GM18873 (cell line): Measurements from ENCODE around the gene MRPL54.

Experiments used
- ATAC-seq: cut with Tn5 transposase; IDR thresholded peaks from one replicate; pipeline ENCODE4 v1.9.1; 2021; ENCODE audit warnings: mild to moderate bottlenecking, moderate library complexity, moderate number of reproducible peaks; ENCODE audit not compliant: unreplicated experiment, low FRiP score

MRPL54 gene

DNA sequence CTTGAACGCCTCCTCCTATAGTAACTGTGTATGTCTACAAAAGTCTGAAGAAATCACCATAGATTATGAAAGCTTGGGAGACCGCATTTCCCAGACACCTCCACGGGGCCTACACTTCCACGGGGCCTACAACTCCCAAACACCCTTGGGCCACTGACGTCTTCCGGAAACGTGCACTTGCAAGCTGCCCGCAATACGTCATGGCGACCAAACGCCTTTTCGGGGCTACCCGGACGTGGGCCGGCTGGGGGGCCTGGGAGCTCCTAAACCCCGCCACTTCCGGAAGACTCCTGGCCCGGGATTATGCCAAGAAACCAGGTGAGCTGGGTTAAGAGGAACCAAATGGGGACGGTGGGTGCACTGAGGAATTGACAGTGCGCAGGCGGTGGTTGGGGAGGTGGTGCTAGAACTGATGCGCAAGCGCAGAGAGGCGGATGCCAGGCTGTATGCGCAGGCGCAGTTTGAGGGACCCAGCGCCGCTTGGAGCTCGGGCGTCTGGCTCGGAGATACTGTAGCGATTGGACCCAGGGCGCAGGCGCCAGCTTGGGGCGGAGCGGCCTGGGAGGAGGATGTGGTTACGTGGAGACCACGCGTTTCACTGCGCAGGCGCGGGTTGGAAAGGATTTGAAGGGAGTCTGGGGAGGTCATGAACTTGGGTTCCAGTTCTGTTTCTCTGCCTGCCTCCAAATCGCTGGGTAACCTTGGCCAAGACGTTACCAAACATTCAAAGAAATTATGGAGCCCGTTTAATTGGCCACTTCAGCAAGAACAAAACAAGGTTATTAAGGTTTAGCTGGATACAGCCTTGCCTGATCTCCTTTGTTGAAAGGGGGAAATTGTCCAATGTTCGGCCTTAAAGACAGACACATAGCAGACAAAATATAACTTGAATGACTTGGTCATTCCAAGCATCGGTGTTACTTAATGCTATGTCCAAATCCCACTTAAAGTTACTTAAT, at the start of gene MRPL54:
Gene MRPL54, plus strand, starts transcription at position 182 of the 959 bp plus-strand sequence. Its CDS starts 19 bp downstream, at position 201.
- peak; percentile 68 for ATAC-seq

DNA sequence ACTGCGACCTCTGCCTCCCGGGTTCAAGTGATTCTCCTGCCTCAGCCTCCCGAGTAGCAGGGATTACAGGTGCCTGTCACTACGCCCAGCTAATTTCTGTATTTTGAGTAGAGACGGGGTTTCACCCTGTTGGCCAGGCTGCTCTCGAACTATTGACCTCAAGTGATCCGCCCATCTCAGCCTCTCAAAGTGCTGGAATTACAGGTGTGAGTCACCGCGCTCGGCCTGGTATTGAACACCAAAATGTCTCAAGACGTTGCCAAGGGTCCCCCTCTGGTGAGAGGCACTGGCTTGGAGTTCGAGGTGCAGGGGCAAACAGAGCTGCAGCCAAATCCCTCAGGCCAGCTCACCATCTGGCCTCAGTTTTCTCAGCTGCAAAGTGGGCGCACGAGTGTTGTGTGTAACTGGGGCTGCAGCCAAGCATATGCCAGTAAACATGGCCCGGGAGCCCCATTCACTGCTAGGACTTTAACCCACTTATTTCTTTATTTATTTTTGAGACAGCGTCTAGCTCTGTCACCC, 46.3 kb upstream of the MRPL54 start:
- ATAC-seq, result no peak

DNA sequence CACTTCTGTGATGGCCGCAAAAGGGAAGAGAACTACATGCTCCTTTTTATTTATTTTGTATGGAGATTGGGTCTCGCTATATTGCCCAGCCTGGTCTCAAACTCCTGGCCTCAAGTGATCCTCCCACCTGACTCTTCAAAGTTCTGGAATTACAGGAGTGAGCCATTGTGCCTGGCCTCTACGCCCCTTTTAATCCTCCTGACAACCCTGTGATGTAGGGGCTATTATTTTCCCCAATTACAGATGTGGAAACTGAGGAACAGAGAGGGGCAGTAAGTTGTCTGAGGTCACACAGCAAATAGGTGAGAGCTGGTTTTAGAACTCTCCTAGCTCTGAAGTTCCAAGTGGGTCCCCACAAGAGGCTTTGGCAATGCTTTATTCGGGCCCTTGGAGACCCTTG, 42.6 kb upstream of the MRPL54 start:
- ATAC-seq, result no peak

DNA sequence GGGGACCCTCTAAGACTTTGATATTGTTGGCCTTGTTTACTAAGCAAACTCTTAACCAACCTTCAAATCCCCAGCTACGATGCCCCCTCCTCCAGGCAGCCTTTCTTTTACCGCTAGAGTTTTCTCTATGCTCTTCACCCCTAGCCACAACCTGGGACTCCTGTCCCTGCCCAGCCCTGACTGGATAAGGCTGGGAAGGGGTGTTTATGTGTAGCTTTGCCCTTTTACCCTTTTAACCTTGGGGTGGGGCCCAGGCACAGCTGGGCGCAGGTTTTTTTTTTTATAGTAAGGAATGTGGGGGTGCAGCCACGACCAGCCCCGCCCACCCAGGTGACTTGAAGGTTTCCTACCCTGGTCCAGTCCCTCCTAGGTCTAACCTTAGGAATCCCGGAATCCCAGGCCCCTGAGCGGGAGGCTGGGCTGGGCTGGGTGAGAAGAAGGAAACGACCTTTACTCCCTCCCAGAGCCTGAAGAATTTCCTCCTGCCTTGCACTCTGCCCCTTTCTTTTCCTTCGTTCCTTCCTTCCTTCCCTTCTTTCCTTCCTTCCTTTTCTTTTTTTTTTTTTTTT, 42.0 kb upstream of the MRPL54 start:
- ATAC-seq, result no peak

DNA sequence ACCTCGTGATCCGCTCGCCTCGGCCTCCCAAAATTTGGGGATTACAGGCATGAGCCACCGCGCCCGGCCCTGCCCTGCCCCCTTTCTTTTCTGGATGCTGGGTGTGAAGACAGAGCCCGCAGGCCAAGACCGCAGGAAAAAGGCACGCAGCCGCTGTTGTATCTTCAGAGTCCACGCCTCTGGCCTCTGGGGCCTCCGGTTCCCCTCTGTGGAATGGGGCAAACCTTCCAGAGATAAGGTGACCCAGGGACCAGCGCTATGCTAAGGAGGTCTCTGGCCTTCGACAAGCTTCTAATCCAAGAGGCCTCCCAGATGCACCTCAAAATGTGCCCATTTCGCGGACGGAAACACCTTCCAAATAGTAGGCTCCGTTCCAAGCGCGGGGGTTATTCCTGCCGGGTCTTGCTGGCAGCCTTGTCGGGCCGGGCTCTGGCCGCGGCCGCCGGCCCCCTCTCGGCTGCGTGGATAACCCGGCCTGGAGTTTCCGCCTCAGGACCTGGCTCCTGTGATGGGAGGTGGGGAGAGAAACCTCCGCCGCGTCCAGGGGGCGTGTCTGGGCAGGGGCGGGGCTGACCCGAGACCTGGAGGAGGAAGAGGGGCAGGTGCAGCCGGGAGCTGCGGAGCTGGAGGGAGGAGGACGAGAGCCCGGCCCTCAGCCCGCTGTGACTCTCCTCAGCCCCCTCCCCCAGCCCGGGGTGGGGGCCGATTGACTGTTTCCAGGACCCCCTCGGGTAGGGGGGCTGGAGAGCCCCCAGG, 41.2 kb upstream of the MRPL54 start:
- no peak for ATAC-seq

DNA sequence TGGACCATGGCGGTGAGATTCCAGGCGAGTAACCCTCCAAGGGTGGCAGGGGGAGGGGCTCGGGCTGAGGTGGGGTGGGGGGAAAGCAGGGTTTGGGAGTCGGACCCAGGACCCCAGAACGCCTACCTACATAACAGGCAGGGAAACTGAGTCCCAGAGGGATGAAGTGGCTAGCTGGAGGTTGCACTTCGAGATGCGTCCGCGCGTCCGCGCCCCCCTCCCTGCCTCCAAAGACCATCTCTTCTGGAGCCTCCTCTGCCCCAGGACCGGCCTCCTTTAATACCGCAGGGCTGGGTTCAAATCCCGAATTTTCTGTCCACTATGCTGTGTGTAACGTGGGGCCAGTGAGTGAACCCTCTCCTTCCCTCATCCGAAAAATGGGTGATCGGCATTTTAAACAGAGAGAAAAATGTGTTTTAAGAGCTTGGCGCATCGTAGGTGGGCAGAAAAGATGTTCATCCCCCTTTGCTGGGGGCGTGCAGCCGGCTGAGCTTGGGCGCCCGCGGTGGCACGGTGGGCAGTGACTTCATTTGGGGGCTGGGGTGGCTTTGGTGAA, 40.5 kb upstream of the MRPL54 start:
- no peak for ATAC-seq

DNA sequence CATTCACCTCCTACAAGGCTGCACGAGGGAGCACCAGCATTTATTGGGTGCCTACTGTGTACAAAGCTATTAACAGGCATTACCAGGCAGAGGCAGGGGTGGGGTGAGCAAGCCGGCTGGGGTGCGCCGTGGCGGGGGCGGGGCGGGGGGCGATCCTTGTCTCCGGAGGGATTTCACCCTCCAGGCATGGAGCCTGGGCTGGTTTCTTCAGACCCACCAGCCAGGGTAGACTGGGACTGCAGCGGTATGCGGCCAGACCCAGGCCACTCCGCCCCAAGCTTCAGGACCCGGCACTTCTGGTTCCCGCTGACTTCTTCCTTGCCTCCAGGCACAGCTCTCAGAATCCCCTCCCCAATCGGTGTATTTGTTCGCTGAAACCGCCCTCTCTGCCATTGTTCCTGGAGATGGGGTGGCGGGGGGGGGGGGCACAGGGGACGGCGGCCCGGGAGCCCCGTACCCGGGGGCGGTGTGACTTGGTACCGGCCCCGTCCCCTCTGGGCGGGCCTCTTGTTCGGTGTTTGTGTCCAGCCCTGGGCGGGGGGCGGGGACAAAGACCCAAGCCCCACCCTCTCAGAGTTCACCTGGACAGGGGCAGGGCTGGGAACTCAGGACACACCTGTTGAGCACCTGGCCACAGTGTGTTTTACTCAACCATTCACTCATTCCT, 39.9 kb upstream of the MRPL54 start:
- no peak for ATAC-seq

DNA sequence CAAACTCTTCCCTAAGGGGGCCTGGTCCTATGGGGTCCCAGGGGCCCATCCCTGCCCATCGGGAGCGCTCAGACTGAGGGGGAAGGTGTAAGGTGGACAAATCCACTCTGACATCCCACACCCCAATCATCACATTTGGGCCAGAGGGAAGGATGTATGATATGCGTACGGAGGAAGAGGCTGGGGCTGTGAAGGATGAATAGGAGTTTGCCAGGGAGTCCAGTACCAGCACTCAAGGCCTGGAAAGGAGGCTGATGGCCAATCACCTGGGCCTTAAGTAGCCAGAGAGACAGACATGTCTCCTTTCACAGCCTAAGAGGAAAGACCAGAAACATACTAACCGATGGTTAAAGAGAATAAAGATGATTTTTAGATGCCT, 39.4 kb upstream of the MRPL54 start:
- no peak for ATAC-seq

DNA sequence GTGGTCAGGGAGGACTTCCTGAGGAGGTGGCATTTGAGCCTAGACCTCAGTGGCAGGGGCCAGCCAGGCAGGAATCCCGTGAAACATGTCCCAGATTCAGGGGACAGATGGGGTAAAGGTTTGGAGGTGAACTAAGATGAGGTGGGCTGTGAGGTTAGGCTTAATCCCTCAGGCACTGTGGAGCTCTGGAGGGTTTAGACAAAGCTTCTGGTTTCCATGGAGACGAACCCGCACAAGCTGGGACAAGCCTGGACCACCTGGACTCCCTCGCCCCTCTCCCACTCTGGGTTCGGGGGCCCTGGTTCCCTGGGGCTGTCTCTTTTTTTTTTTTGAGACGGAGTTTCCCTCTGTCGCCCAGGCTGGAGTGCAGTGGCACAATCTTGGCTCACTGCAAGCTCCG, 38.6 kb upstream of the MRPL54 start:
- no peak for ATAC-seq

DNA sequence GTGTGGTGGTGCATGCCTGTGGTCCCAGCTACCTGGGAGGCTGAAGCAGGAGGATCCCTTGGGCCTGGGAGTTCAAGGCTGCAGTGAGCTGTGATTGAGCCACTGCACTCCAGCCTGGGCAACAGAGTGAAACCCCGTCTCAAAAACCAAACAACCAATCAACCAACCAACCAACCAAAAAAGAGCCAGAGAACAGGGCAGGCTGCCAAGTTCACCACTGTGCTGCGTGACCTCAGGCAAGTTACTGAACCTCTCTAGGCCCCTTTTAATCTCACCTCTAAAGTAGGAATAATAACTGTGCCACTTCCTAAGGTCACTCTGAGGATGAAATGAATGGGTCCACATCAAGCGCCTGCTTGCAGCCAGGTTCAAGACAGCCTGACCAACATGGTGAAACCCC, 37.4 kb upstream of the MRPL54 start:
- ATAC-seq, result no peak

DNA sequence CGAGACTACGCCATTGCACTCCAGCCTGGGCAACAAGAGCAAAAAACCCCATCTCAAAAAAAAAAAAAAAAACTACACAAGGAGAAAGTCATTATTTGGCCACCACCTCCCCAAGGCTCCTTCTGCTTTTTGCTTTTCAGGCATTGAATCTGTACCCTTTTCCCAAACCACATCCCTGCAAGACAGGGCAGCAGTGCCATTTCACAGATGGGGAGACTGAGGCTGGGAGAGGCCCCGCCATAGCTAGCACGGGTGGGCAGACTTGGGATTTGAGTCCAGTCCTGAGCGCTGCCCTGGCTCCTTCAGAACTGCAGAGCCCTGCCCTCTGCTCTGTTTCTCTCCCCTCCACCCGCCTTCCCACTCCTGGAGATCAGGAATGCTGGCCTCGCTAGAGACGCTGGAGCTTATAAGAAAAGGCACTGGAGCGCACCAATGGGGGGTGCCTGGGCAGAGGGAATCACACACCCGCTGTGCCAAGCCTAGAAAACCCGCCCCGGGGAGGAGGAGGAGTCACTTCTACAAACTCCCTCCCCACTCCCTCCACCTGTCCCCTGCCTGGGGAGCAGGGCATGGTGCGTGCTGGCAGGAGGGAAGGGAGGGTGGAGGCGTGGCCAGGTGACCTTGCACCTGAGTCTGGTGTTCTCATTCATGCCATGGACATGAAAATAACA, 36.7 kb upstream of the MRPL54 start:
- ATAC-seq, result no peak

DNA sequence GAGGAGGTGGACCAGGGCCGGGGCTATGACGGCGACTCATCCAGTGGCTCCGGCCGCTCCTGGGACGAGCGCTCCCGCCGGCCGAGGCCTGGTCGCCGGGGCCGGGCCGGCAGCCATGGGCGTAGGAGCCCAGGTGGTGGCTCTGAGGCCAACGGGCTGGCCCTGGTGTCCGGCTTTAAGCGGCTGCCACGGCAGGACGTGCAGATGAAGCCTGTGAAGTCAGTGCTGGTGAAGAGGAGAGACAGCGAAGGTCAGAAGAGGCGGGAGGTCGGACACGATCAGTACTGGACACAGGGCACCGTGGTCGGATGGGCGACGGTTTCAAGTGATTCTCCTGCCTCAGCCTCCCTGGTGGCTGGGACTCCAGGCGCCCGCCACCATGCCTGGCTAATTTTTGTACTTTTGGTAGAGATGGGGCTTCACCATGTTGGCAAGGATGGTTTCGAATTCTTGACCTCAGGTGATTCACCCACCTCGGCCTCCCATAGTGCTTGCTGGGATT, 32.0 kb upstream of the MRPL54 start:
- ATAC-seq, result no peak

DNA sequence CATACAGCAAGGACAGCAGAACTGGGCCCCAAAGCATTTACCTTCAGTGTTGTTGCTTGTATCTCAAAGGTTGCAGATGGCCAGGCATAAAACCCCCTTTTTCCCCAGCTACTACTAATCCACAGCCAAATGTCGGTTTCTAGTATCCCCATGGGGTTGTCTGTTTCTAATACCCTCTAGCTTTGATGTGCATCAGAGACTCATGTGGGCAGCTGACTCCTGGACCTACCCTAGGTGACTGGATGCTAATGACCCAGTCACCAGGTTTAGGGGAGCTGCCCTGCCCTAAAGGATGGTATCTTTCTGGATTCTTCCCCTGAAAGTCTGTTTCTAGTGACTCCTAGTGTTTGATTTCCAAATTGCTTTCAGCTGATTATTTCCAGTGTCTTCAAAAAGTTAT, 30.4 kb upstream of the MRPL54 start:
- no peak for ATAC-seq

DNA sequence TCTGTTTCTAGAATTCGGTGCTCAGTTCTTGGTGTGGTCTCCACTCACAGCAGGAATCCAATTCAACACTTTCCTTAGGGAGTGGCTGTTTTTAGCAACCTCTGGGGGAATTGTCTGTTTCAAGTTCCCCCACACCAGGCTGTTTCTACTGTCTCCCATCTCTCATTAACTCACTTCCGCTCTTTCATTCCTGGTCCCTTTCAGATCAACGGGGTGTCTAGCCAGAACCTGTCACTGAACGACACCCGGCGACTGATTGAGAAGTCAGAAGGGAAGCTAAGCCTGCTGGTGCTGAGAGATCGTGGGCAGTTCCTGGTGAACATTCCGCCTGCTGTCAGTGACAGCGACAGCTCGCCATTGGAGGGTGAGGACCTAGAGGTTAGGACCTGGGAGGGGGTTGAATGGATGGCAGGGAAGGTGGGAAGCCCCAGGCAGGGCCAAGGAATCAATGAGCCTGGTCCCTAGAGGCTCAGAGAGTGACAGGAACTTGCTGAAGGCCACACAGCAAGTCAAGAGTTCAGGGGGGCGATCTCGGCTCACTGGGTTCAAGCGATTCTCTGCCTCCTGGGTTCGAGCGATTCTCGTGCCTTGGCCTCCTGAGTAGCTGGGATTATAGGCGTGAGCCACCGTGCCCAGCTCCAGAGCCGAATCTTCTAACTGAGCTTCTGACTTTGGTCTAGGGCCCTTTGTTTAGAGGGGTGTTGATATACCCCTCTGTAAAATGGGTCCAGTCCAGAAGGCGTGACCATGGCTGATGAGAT, 28.8 kb upstream of the MRPL54 start:
- no peak for ATAC-seq

DNA sequence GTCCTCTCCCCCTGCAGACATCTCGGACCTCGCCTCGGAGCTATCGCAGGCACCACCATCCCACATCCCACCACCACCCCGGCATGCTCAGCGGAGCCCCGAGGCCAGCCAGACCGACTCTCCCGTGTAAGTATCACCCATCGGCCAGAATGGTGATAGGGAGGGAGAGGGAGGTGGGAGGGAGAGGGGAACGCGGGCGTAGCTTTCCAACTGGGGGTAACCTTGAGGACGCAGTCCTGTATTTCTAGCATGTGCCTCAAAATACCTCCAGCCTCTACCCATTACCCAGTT, 28.2 kb upstream of the MRPL54 start:
- no peak for ATAC-seq

DNA sequence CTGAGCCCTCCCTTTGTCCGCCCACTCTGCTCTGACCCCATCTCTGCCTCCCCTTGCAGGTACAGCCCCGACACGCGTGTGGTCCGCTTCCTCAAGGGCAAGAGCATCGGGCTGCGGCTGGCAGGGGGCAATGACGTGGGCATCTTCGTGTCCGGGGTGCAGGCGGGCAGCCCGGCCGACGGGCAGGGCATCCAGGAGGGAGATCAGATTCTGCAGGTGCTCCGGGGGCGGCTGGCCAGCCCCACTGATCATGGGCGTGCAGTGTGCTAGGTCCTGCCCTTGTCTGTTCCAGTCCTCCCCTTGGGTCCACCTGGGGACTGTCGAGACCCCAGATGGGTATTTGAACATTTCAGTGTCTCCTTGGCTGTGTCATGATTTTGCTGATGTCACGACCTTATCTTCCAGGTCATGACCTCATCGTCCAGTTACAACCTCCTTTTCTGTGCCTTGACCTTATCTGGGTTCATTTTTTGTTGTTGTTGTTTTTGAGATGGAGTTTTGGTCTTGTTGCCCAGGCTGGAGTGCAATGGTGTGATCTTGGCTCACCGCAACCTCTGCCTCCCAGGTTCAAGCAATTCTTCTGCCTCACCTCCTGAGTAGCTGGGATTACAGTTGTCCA, 26.3 kb upstream of the MRPL54 start:
- no peak for ATAC-seq

DNA sequence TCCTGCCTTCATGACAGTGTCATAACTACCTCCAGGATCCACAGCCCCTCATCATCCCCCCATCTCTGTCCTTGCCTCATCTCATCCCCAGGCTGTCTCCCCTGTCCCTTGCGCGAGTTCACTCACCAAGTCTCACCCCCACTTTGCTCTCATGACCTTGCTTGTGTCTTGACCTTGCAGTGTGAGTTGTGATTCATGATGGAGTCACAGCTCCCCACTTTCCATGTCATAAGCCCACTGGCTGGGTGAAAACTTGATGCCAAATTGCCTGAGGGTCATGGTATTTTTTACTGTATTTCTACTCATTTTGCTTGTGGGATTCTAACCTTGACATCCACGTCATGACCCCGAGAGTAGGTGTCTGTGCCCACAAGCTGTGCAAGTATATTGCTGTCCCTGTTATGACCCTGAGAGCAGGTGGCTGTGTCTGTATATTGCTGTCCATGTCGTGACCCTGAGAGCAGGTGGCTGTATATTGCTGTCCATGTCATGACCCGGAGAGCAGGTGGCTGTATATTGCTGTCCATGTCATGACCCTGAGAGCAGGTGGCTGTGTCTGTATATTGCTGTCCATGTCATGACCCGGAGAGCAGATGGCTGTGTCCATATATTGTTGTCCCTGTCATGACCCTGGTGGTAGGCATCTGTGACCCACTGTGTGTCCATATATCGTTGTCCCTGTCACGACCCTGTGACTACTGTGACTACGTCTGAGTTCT, 24.8 kb upstream of the MRPL54 start:
- no peak for ATAC-seq
